Trophoblast cell (in vitro differentiated cells and primary cell): ENCODE measurements around the gene IL4I1.

Experiments used
- DNase-seq, 2 donors: peaks; one replicate each; pipeline ENCODE4 v3.0.0-alpha.2; 2016
- H2AFZ ChIP-seq: 2 replicates; pipeline ENCODE4 v1.6.1; 2013; ENCODE audit warnings: low read length, moderate library complexity, mild to moderate bottlenecking; ENCODE audit not compliant: insufficient read depth, poor library complexity
- H2AK5ac ChIP-seq: 2 replicates; pipeline ENCODE4 v1.6.1; 2013; ENCODE audit warnings: mild to moderate bottlenecking, low read length
- H2BK120ac ChIP-seq: 2 replicates; pipeline ENCODE4 v1.6.1; 2013; ENCODE audit warnings: low read length, mild to moderate bottlenecking, moderate library complexity; ENCODE audit not compliant: insufficient read depth, poor library complexity
- H2BK12ac ChIP-seq: 2 replicates; pipeline ENCODE4 v1.6.1; 2013; ENCODE audit warnings: mild to moderate bottlenecking, low read length, moderate library complexity
- H2BK5ac ChIP-seq: 2 replicates; pipeline ENCODE4 v1.6.1; 2013; ENCODE audit warnings: low read length, low read depth, moderate library complexity, mild to moderate bottlenecking; ENCODE audit not compliant: poor library complexity
- H3K14ac ChIP-seq: 2 replicates; pipeline ENCODE4 v1.6.1; 2013; ENCODE audit warnings: mild to moderate bottlenecking, low read length
- H3K18ac ChIP-seq: 2 replicates; pipeline ENCODE4 v1.6.1; 2013; ENCODE audit warnings: mild to moderate bottlenecking, low read length
- H3K23ac ChIP-seq: 2 replicates; pipeline ENCODE4 v1.6.1; 2013; ENCODE audit warnings: low read length
- H3K27ac ChIP-seq: 2 replicates; pipeline ENCODE4 v1.5.1; 2013; ENCODE audit warnings: low read depth, mild to moderate bottlenecking, inconsistent platforms, low read length, moderate library complexity
- H3K27me3 ChIP-seq: 2 replicates; pipeline ENCODE4 v1.6.1; 2013; ENCODE audit warnings: inconsistent platforms, mild to moderate bottlenecking, low read length, moderate library complexity; ENCODE audit not compliant: insufficient read depth
- H3K36me3 ChIP-seq, 2 experiments: 1 replicate in 1 of 2; 2 replicates in 1 of 2; pipeline ENCODE4 v1.6.1; 2013; ENCODE audit warnings: low read length in 2 of 2, mild to moderate bottlenecking in 2 of 2, moderate library complexity in 1 of 2; ENCODE audit not compliant: insufficient read depth in 2 of 2, control insufficient read depth in 1 of 2
- H3K4ac ChIP-seq: 2 replicates; pipeline ENCODE4 v1.6.1; 2013; ENCODE audit warnings: low read depth, mild to moderate bottlenecking, low read length, moderate library complexity
- H3K4me1 ChIP-seq, 2 experiments: 1 replicate in 1 of 2; 2 replicates in 1 of 2; pipeline ENCODE4 v1.6.1; 2013; ENCODE audit warnings: low read length in 2 of 2, mild to moderate bottlenecking in 2 of 2, moderate library complexity in 1 of 2; ENCODE audit not compliant: insufficient read depth in 2 of 2, control insufficient read depth in 1 of 2
- H3K4me2 ChIP-seq: 2 replicates; pipeline ENCODE4 v1.6.1; 2013; ENCODE audit warnings: inconsistent platforms, mild to moderate bottlenecking, low read length, moderate library complexity
- H3K4me3 ChIP-seq: 2 replicates; pipeline ENCODE4 v1.5.1; 2013; ENCODE audit warnings: mild to moderate bottlenecking, low read depth, low read length, inconsistent platforms
- H3K79me1 ChIP-seq: one replicate; pipeline ENCODE4 v1.6.1; 2013; ENCODE audit warnings: low read length
- H3K79me2 ChIP-seq: 2 replicates; pipeline ENCODE4 v1.6.1; 2013; ENCODE audit warnings: low read length, mild to moderate bottlenecking; ENCODE audit not compliant: control insufficient read depth, insufficient read depth, poor library complexity
- H3K9ac ChIP-seq: 2 replicates; pipeline ENCODE4 v1.6.1; 2013; ENCODE audit warnings: mild to moderate bottlenecking, low read length
- H3K9me3 ChIP-seq: 2 replicates; pipeline ENCODE4 v1.6.1; 2013; ENCODE audit warnings: low read depth, mild to moderate bottlenecking, control low read depth, inconsistent platforms, low read length; ENCODE audit not compliant: insufficient read depth
- H4K12ac ChIP-seq: 2 replicates; pipeline ENCODE4 v1.6.1; 2013; ENCODE audit warnings: low read depth, mild to moderate bottlenecking, low read length, moderate library complexity
- H4K8ac ChIP-seq: 2 replicates; pipeline ENCODE4 v1.6.1; 2013; ENCODE audit warnings: low read depth, mild to moderate bottlenecking, low read length, moderate library complexity
- H4K91ac ChIP-seq: one replicate; pipeline ENCODE4 v1.6.1; 2013; ENCODE audit warnings: low read depth, mild to moderate bottlenecking, low read length, moderate library complexity
- WGBS: extraction: QIAGEN DNeasy Blood & Tissue Kit; methylation state at CpG from one replicate; pipeline ENCODE4 v1.1.7; 2013; ENCODE audit warnings: missing lambda C conversion rate; ENCODE audit not compliant: insufficient read length, insufficient coverage; ENCODE audit errors: extremely low coverage; 5-methylcytosine and 5-hydroxymethylcytosine counted together

The IL4I1 gene

DNA sequence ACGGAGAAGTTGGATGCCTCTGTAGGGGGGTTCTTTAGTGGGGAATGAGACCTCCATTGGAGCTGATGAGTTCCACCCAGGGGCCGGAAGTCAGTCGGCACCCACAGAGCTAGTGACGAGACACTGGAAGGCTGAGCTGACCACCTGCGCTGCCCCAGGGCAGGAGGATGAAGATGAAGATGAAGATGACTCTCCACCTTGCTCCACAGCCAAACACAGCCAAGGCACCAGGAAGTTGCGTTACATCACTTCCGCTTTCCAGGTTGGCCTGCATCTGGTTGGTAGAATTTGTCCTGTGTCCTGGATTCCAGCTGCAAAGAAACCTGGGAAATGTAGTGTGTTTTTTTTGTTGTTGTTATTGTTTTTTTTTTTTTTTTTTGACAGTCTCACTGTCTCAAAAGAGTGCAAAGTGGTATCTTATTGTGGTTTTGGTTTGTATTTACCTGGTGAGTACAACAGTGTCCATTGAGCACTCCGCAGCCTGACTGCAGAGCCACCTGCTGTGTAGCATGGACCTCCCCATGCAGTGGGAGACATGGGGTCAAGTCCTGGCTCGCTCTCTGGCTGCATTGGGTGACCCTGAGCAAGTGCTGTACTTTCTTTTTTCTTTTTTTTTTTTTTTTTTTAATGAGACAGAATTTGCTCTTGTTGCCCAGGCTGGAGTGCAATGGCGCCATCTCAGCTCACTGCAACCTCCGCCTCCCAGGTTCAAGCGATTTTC is 17.3 kb downstream of the IL4I1 start:
- no peak overlapping the region for H3K9ac ChIP-seq
- DNase-seq = no peak
- H3K27ac ChIP-seq = no peak overlapping the region
- peaks cover 47 to 51% of the 10 kb centered on the region in 2 experiments for H3K36me3 ChIP-seq
- H2AFZ ChIP-seq = no peak overlapping the region
- no peak overlapping the region for H2BK12ac ChIP-seq
- no peak overlapping the region for H3K4me3 ChIP-seq
- H3K4me1 ChIP-seq = peaks cover 6 to 12% of the 10 kb centered on the region in 2 experiments
- H3K79me1 ChIP-seq = peaks cover 21% of the 10 kb centered on the region
- H3K4ac ChIP-seq = no peak overlapping the region
- no peak overlapping the region for H2BK5ac ChIP-seq
- H3K18ac ChIP-seq = no peak overlapping the region
- H4K91ac ChIP-seq = no peak overlapping the region
- H2AK5ac ChIP-seq = no peak overlapping the region
- H3K14ac ChIP-seq = no peak overlapping the region
- H3K27me3 ChIP-seq = no peaks in the 10 kb centered on the region
- H4K12ac ChIP-seq = no peak overlapping the region
- peaks cover 5% of the 10 kb centered on the region for H3K9me3 ChIP-seq
- H2BK120ac ChIP-seq = no peak overlapping the region
- no peak overlapping the region for H4K8ac ChIP-seq
- H3K4me2 ChIP-seq = no peak overlapping the region
- WGBS = no CpG with 5 or more reads among the region's 12 CpGs
- H3K79me2 ChIP-seq = peaks cover 20% of the 10 kb centered on the region
- H3K23ac ChIP-seq = no peak overlapping the region

DNA sequence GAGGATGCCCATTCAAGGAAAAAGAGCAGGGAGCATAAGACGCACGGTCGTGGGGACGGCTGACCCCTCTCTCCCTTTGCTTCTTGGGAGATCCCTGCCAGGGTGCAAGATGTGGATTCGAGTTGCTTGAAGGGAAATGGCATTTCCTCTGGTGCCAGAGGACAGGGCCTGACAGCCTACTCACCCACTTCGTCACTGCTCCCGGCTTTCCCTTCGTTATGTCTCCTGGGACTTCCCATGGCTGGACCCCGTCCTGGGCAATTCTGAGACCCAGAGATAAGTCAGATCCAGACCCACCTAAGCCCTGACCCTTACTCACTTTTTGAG is 18.0 kb downstream of the IL4I1 start:
- H3K14ac ChIP-seq = no peak overlapping the region
- H3K79me1 ChIP-seq = peaks cover 21% of the 10 kb centered on the region
- no peak overlapping the region for H2AK5ac ChIP-seq
- H4K8ac ChIP-seq = no peak overlapping the region
- H3K36me3 ChIP-seq = peaks cover 44 to 50% of the 10 kb centered on the region in 2 experiments
- no CpG with 5 or more reads among the region's 9 CpGs for WGBS
- no peak overlapping the region for H4K12ac ChIP-seq
- peaks cover 5% of the 10 kb centered on the region for H3K9me3 ChIP-seq
- H2BK5ac ChIP-seq = no peak overlapping the region
- H3K4me3 ChIP-seq = peak overlapping the region; percentile 38
- no peak overlapping the region for H2BK120ac ChIP-seq
- H3K27ac ChIP-seq = no peak overlapping the region
- H4K91ac ChIP-seq = no peak overlapping the region
- no peak overlapping the region for H3K18ac ChIP-seq
- DNase-seq = no peak
- no peak overlapping the region for H2BK12ac ChIP-seq
- H3K4me1 ChIP-seq = peaks cover 6 to 12% of the 10 kb centered on the region in 2 experiments
- H3K79me2 ChIP-seq = peaks cover 20% of the 10 kb centered on the region
- peak overlapping the region; percentile 91 for H3K4me2 ChIP-seq
- no peak overlapping the region for H3K23ac ChIP-seq
- no peak overlapping the region for H2AFZ ChIP-seq
- no peak overlapping the region for H3K4ac ChIP-seq
- peak overlapping the region; percentile 54 for H3K9ac ChIP-seq
- no peaks in the 10 kb centered on the region for H3K27me3 ChIP-seq

DNA sequence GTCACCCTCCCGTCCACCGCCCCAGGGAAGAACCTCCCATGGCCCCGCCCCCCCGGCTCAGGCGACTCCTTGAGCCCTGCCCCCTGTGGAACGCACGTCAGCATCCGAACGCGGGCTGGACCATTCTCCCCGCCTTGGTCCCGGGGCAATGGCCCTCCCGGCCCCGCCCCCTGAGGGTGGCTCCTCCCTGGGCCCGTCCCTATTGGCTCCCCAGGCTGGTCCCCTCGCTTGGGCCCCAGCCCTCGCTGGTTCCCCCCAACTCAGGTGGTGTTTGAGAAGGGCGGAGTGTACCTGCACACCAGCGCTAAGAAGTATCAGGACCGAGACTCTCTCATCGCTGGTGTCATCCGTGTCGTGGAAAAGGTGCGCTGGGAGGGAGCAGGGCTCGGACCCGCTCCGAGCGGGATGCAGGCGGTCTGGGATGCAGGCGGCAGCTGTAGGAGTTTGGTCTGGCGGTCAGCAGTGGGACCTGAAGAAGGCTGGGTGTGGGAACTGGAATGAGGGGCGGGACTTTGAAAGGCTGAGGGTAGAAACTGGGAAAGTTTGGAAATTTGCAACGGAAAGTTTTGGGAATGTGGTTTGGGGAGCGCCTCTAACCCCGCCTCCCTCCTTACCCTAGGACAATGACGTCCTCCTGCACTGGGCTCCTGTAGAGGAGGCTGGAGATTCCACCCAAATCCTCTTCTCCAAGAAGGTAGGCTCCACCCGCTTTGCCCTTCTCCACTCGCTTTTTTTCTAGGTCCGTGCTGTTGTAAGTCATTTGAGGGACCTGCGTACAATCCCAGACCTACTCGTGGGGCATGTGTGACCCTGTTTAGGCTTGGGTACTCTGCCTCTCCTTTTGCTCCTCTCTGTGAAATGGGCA is 18.6 kb downstream of the IL4I1 start:
- H4K8ac ChIP-seq = peak overlapping the region; percentile 87
- H3K27ac ChIP-seq = peak overlapping the region; percentile 94
- H3K4me1 ChIP-seq = peaks cover 6 to 12% of the 10 kb centered on the region in 2 experiments
- H4K91ac ChIP-seq = peak overlapping the region; percentile 95
- peak overlapping the region; percentile 82 for H2AFZ ChIP-seq
- peaks cover 3% of the 10 kb centered on the region for H3K9me3 ChIP-seq
- H2BK120ac ChIP-seq = peak overlapping the region; percentile 88
- H3K4me2 ChIP-seq = peak overlapping the region; percentile 91
- H3K27me3 ChIP-seq = no peaks in the 10 kb centered on the region
- H3K79me1 ChIP-seq = peaks cover 21% of the 10 kb centered on the region
- no peak overlapping the region for H3K23ac ChIP-seq
- H3K79me2 ChIP-seq = peaks cover 20% of the 10 kb centered on the region
- H3K4me3 ChIP-seq = peak overlapping the region; percentile 89
- peak; percentile 94 to 98 for DNase-seq
- H3K36me3 ChIP-seq = peaks cover 41 to 47% of the 10 kb centered on the region in 2 experiments
- WGBS = no CpG with 5 or more reads among the region's 41 CpGs
- no peak overlapping the region for H2AK5ac ChIP-seq
- peak overlapping the region; percentile 73 for H3K18ac ChIP-seq
- peak overlapping the region; percentile 59 for H4K12ac ChIP-seq
- H2BK12ac ChIP-seq = no peak overlapping the region
- H2BK5ac ChIP-seq = peak overlapping the region; percentile 94
- peak overlapping the region; percentile 21 for H3K4ac ChIP-seq
- H3K9ac ChIP-seq = peak overlapping the region; percentile 54
- H3K14ac ChIP-seq = peak overlapping the region; percentile 85

DNA sequence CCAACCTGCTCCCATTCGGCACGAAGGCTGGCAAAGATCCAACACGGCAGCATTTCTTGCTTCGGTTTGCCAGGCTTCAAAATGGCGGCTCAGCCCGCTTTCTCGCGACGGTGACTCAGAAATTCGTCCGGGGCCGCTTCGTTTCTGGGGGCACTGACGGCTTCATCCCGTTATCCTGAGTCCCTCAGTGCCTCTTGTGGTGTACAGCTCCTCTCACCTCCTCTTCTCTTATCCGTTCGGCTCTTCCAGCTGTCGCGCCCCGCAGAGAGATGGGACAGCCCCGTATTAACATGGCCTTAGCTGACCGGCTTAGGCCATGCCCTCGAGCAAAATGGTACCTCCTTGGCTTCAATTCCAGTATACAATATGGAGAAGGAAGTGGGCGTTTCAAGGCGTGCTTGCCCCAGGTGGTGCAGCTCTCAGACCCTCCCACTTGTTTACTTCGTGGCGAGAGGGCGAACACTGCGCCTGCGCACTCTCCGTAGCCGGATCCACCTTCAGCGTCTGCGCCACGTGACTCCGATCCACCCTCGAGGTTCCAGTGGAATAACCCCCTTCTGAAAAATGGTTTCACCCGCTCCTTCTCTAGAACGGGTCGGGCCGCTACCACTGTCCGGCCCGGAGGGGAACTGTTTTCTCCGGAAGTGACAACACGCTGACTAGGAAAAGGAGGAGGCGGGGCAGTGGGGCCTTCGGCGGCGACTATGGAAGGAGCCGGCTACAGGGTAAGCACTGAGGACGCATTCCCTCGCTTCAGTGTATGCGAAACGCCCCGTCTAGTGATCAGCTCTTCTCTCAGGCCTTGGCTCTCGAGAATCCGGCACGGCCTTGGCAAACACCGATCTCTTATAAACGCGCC is 19.4 kb downstream of the IL4I1 start, which contains the start of the genes AKT1S1 and TBC1D17:
TSS of gene AKT1S1 (minus strand) at position 336 of the 859 bp plus-strand sequence. CDS start 4,060 bp downstream, outside the sequence.
TSS of gene TBC1D17 (plus strand) at position 683 of the 859 bp plus-strand sequence. CDS start at position 705, 22 bp downstream.
- peak within 1 kb of the TSS; percentile 95 for H2BK5ac ChIP-seq
- H3K4me3 ChIP-seq = peak within 1 kb of the TSS; percentile 99
- H4K8ac ChIP-seq = peak within 1 kb of the TSS; percentile 98
- H3K4me1 ChIP-seq = peaks cover 6 to 12% of the 10 kb centered on the region in 2 experiments
- peak within 1 kb of the TSS; percentile 88 for H3K18ac ChIP-seq
- no peaks in the 10 kb centered on the region for H3K27me3 ChIP-seq
- no peak within 1 kb of the TSS for H2BK12ac ChIP-seq
- H3K9ac ChIP-seq = peak within 1 kb of the TSS; percentile 92
- H3K14ac ChIP-seq = peak within 1 kb of the TSS; percentile 96
- peak within 1 kb of the TSS; percentile 89 for H3K4ac ChIP-seq
- peak within 1 kb of the TSS; percentile 83 for H2AK5ac ChIP-seq
- H3K4me2 ChIP-seq = peak within 1 kb of the TSS; percentile 94
- no peaks in the 10 kb centered on the region for H3K9me3 ChIP-seq
- peak within 1 kb of the TSS; percentile 84 for H4K12ac ChIP-seq
- H3K36me3 ChIP-seq = peaks cover 41 to 42% of the 10 kb centered on the region in 2 experiments
- H3K79me1 ChIP-seq = peaks cover 21% of the 10 kb centered on the region
- H2BK120ac ChIP-seq = peak within 1 kb of the TSS; percentile 97
- H3K23ac ChIP-seq = no peak within 1 kb of the TSS
- H3K27ac ChIP-seq = peak within 1 kb of the TSS; percentile 94
- peak within 1 kb of the TSS; percentile 82 for H2AFZ ChIP-seq
- peaks cover 20% of the 10 kb centered on the region for H3K79me2 ChIP-seq
- DNase-seq = peak; percentile 100
- H4K91ac ChIP-seq = peak within 1 kb of the TSS; percentile 95
- no CpG with 5 or more reads among the region's 61 CpGs for WGBS
